Mesendoderm (in vitro differentiated cells): Measurements from ENCODE around the gene PCBP3.

Experiments
- DNase-seq: peaks from one replicate; pipeline ENCODE4 v3.0.0; 2013
- H2AK5ac ChIP-seq: 2 replicates; pipeline ENCODE4 v1.6.1; 2013; ENCODE audit warnings: low read length, inconsistent platforms
- H2BK120ac ChIP-seq: 2 replicates; pipeline ENCODE4 v1.6.1; 2013; ENCODE audit warnings: low read depth, mild to moderate bottlenecking, low read length, moderate library complexity, mixed read lengths
- H2BK15ac ChIP-seq: replicated peaks from 2 replicates; pipeline ENCODE4 v1.6.1; 2013; ENCODE audit warnings: low read depth, mild to moderate bottlenecking, moderate library complexity
- H2BK5ac ChIP-seq: 2 replicates; pipeline ENCODE4 v1.6.1; 2013; ENCODE audit warnings: low read length, inconsistent platforms
- H3K18ac ChIP-seq: 2 replicates; pipeline ENCODE4 v1.6.1; 2013; ENCODE audit warnings: mild to moderate bottlenecking, low read length, mixed read lengths
- H3K23ac ChIP-seq: one replicate; pipeline ENCODE4 v1.6.1; 2013; ENCODE audit warnings: low read length
- H3K27ac ChIP-seq: 2 replicates; pipeline ENCODE4 v1.5.1; 2013; ENCODE audit warnings: low read depth, mild to moderate bottlenecking, inconsistent platforms, low read length, moderate library complexity
- H3K27me3 ChIP-seq: 2 replicates; pipeline ENCODE4 v1.6.1; 2013; ENCODE audit warnings: low read length, control low read depth, mild to moderate bottlenecking, inconsistent platforms; ENCODE audit not compliant: insufficient read depth, poor library complexity
- H3K36me3 ChIP-seq: 2 replicates; pipeline ENCODE4 v1.6.1; 2013; ENCODE audit warnings: low read length, inconsistent platforms; ENCODE audit not compliant: control insufficient read depth, insufficient read depth
- H3K4ac ChIP-seq: one replicate; pipeline ENCODE4 v1.6.1; 2013; ENCODE audit warnings: low read depth, mild to moderate bottlenecking, low read length, moderate library complexity
- H3K4me1 ChIP-seq: 2 replicates; pipeline ENCODE4 v1.6.1; 2013; ENCODE audit warnings: low read depth, low read length, inconsistent platforms; ENCODE audit not compliant: control insufficient read depth
- H3K4me2 ChIP-seq: 2 replicates; pipeline ENCODE4 v1.6.1; 2013; ENCODE audit warnings: low read length
- H3K4me3 ChIP-seq: 2 replicates; pipeline ENCODE4 v1.5.1; 2013; ENCODE audit warnings: mild to moderate bottlenecking, low read length
- H3K56ac ChIP-seq: one replicate; pipeline ENCODE4 v1.6.1; 2013; ENCODE audit warnings: low read length
- H3K79me1 ChIP-seq: 2 replicates; pipeline ENCODE4 v1.6.1; 2013; ENCODE audit warnings: low read length, inconsistent platforms
- H3K79me2 ChIP-seq: 2 replicates; pipeline ENCODE4 v1.6.1; 2013; ENCODE audit warnings: mild to moderate bottlenecking, low read length; ENCODE audit not compliant: control insufficient read depth, insufficient read depth
- H3K9ac ChIP-seq: 2 replicates; pipeline ENCODE4 v1.6.1; 2013; ENCODE audit warnings: low read length, inconsistent platforms
- H4K5ac ChIP-seq: one replicate; pipeline ENCODE4 v1.6.1; 2013; ENCODE audit warnings: low read length
- H4K8ac ChIP-seq: one replicate; pipeline ENCODE4 v1.6.1; 2013; ENCODE audit warnings: low read depth, mild to moderate bottlenecking, control low read depth, low read length, moderate library complexity
- WGBS: extraction: QIAGEN DNeasy Blood & Tissue Kit; methylation state at CpG from one replicate; pipeline ENCODE4 v1.1.7; 2013; ENCODE audit warnings: low lambda C conversion rate, missing lambda C conversion rate; ENCODE audit not compliant: insufficient coverage; ENCODE audit errors: extremely low coverage; 5-methylcytosine and 5-hydroxymethylcytosine counted together

Gene PCBP3

GRCh38 chr21:45778686-45779085 is 135.2 kb downstream of the PCBP3 start:
- DNase-seq: no peak
- no peak overlapping the region for H3K9ac ChIP-seq
- no peak overlapping the region for H3K4ac ChIP-seq
- H3K79me1 ChIP-seq: no peaks in the 10 kb centered on the region
- H4K5ac ChIP-seq: no peak overlapping the region
- H3K56ac ChIP-seq: no peak overlapping the region
- no peak overlapping the region for H2AK5ac ChIP-seq
- H3K4me1 ChIP-seq: no peaks in the 10 kb centered on the region
- no peak overlapping the region for H3K4me2 ChIP-seq
- H2BK5ac ChIP-seq: no peak overlapping the region
- H3K4me3 ChIP-seq: no peak overlapping the region
- H2BK15ac ChIP-seq: no peak overlapping the region
- H3K18ac ChIP-seq: no peak overlapping the region
- H2BK120ac ChIP-seq: no peak overlapping the region
- no peaks in the 10 kb centered on the region for H3K27me3 ChIP-seq
- H4K8ac ChIP-seq: no peak overlapping the region
- WGBS: no CpG with 5 or more reads among the region's 1 CpG
- no peaks in the 10 kb centered on the region for H3K79me2 ChIP-seq
- H3K23ac ChIP-seq: no peak overlapping the region
- no peak overlapping the region for H3K27ac ChIP-seq
- no peaks in the 10 kb centered on the region for H3K36me3 ChIP-seq

GRCh38 chr21:45779226-45779625 is 135.7 kb downstream of the PCBP3 start:
- Histone ChIP-seq H3K23ac (no peak overlapping the region), H4K5ac (no peak overlapping the region), H3K36me3 (no peaks in the 10 kb centered on the region), H3K79me2 (no peaks in the 10 kb centered on the region), H3K9ac (no peak overlapping the region), H3K4me1 (no peaks in the 10 kb centered on the region), H3K27ac (no peak overlapping the region), H2AK5ac (no peak overlapping the region), H3K18ac (no peak overlapping the region), H3K79me1 (no peaks in the 10 kb centered on the region), H3K27me3 (no peaks in the 10 kb centered on the region), H2BK15ac (no peak overlapping the region), H2BK120ac (no peak overlapping the region), H4K8ac (no peak overlapping the region), H3K4me3 (no peak overlapping the region), H3K4me2 (no peak overlapping the region), H3K4ac (no peak overlapping the region), H2BK5ac (no peak overlapping the region), H3K56ac (no peak overlapping the region)
- no CpG with 5 or more reads among the region's 3 CpGs for WGBS
- no peak for DNase-seq

DNA sequence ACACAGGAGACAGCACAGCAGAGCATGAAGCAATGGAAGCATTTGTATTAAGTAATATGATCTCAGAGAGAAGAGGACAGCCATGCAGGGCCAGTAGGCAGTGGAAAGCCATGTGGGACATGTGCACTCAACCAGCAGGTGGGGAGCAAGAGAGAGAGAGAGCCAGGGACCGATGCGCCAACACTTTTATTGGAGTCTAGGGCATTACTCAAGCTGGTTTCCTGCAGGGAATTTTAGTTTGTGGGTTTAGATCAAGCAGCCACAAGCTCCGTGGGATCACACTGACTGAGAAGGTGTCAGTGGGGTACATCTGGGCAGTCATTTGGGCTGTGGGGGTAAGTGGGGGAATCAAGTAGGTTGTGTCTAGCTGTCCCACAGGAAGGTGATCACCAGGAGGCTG is 137.1 kb downstream of the PCBP3 start:
- no CpG with 5 or more reads among the region's 3 CpGs for WGBS
- Histone ChIP-seq H2AK5ac (no peak overlapping the region), H4K5ac (no peak overlapping the region), H3K79me1 (no peaks in the 10 kb centered on the region), H3K27me3 (no peaks in the 10 kb centered on the region), H3K27ac (no peak overlapping the region), H3K4me3 (no peak overlapping the region), H3K79me2 (no peaks in the 10 kb centered on the region), H3K4me2 (no peak overlapping the region), H3K9ac (no peak overlapping the region), H2BK120ac (no peak overlapping the region), H2BK15ac (no peak overlapping the region), H4K8ac (no peak overlapping the region), H3K36me3 (no peaks in the 10 kb centered on the region), H3K4ac (no peak overlapping the region), H3K56ac (no peak overlapping the region), H3K4me1 (no peaks in the 10 kb centered on the region), H3K23ac (no peak overlapping the region), H2BK5ac (no peak overlapping the region), H3K18ac (no peak overlapping the region)
- DNase-seq: no peak

DNA sequence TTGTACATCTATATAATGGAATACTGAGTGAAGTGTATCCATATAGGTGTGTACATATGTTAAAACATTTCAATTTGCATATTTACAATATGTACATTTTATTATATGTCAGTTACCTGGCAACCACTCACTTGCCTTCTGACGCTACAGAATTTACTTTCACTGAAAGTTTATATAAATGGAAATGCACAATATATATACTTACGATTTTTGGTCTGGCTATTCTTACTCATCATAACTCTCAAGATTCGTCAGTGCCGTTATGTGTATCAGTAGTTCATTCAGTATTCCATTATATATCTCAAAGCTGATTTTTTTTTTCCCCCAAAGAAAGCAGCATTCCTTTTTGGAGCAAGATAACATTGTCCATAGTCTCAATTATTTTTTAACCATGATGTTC is 138.2 kb downstream of the PCBP3 start:
- no peak overlapping the region for H3K23ac ChIP-seq
- no peak overlapping the region for H3K4me2 ChIP-seq

GRCh38 chr21:45786660-45787059 is 143.1 kb downstream of the PCBP3 start:
- no peak overlapping the region for H2BK120ac ChIP-seq
- no peak overlapping the region for H3K4me3 ChIP-seq
- no peak overlapping the region for H3K23ac ChIP-seq
- H2AK5ac ChIP-seq: no peak overlapping the region
- H3K18ac ChIP-seq: no peak overlapping the region
- no peak overlapping the region for H4K8ac ChIP-seq
- H4K5ac ChIP-seq: no peak overlapping the region
- no peaks in the 10 kb centered on the region for H3K36me3 ChIP-seq
- no peak overlapping the region for H2BK5ac ChIP-seq
- H3K27me3 ChIP-seq: no peaks in the 10 kb centered on the region
- H3K4ac ChIP-seq: no peak overlapping the region
- H3K56ac ChIP-seq: no peak overlapping the region
- H3K79me1 ChIP-seq: no peaks in the 10 kb centered on the region
- WGBS: no CpG with 5 or more reads among the region's 6 CpGs
- H3K27ac ChIP-seq: no peak overlapping the region
- H2BK15ac ChIP-seq: no peak overlapping the region
- H3K9ac ChIP-seq: no peak overlapping the region
- H3K4me1 ChIP-seq: no peaks in the 10 kb centered on the region
- H3K79me2 ChIP-seq: no peaks in the 10 kb centered on the region
- no peak for DNase-seq
- H3K4me2 ChIP-seq: no peak overlapping the region

More for the DNA sequence above, 138.2 kb downstream of the PCBP3 start:
- no peak overlapping the region for H2AK5ac ChIP-seq
- WGBS: no CpG with 5 or more reads among the region's 4 CpGs
- no peak overlapping the region for H3K4me3 ChIP-seq
- H3K4ac ChIP-seq: no peak overlapping the region
- no peak overlapping the region for H3K9ac ChIP-seq
- H2BK5ac ChIP-seq: no peak overlapping the region
- no peaks in the 10 kb centered on the region for H3K4me1 ChIP-seq
- H2BK120ac ChIP-seq: no peak overlapping the region
- no peak overlapping the region for H3K27ac ChIP-seq
- no peaks in the 10 kb centered on the region for H3K27me3 ChIP-seq
- no peaks in the 10 kb centered on the region for H3K79me1 ChIP-seq
- H4K8ac ChIP-seq: no peak overlapping the region
- no peak overlapping the region for H2BK15ac ChIP-seq
- no peaks in the 10 kb centered on the region for H3K36me3 ChIP-seq
- H3K18ac ChIP-seq: no peak overlapping the region
- H3K56ac ChIP-seq: no peak overlapping the region
- H3K79me2 ChIP-seq: no peaks in the 10 kb centered on the region
- no peak overlapping the region for H4K5ac ChIP-seq
- DNase-seq: no peak

DNA sequence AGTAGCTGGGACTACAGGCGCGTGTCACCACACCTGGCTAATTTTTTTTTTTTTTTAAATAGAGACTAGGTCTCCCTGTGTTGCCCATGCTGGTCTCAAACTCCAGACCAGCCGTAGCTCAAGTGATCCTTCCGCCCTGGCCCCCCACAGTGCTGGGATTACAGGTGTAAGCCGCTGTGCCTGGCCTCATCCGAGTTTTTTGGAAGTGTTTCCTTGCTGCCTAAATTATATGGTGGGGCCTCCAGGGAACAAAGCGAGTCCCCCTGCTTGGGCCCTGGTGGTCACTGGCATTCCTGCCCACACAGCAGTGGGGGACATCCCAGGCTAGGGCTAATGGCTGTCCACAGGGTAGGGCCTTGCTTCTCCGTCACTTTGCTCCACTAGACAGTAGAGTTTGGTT is 143.8 kb downstream of the PCBP3 start:
- no peak overlapping the region for H2BK120ac ChIP-seq
- no peak overlapping the region for H2BK5ac ChIP-seq
- H4K8ac ChIP-seq: no peak overlapping the region
- no peak overlapping the region for H3K4me3 ChIP-seq
- no peak overlapping the region for H3K56ac ChIP-seq
- no peak overlapping the region for H4K5ac ChIP-seq
- no peak overlapping the region for H2AK5ac ChIP-seq
- no peak for DNase-seq
- H2BK15ac ChIP-seq: no peak overlapping the region
- H3K27me3 ChIP-seq: no peaks in the 10 kb centered on the region
- no CpG with 5 or more reads among the region's 8 CpGs for WGBS
- no peak overlapping the region for H3K9ac ChIP-seq
- H3K18ac ChIP-seq: no peak overlapping the region
- no peak overlapping the region for H3K27ac ChIP-seq
- no peaks in the 10 kb centered on the region for H3K79me2 ChIP-seq
- no peak overlapping the region for H3K4me2 ChIP-seq
- no peaks in the 10 kb centered on the region for H3K4me1 ChIP-seq
- H3K23ac ChIP-seq: no peak overlapping the region
- no peak overlapping the region for H3K4ac ChIP-seq
- H3K36me3 ChIP-seq: no peaks in the 10 kb centered on the region
- H3K79me1 ChIP-seq: no peaks in the 10 kb centered on the region
